GM21423 (cell line): Measurements from ENCODE around the gene SCN9A.
"Not testable (repeated sequence)": the region's sequence is repeated elsewhere in the genome, so short reads cannot be mapped to it uniquely, and the experiment has no call there.

Source experiments
- ATAC-seq: cut with Tn5 transposase; IDR thresholded peaks from one replicate; pipeline ENCODE4 v1.9.1; 2021; ENCODE audit warnings: mild to moderate bottlenecking, moderate library complexity; ENCODE audit not compliant: unreplicated experiment

The SCN9A gene

DNA sequence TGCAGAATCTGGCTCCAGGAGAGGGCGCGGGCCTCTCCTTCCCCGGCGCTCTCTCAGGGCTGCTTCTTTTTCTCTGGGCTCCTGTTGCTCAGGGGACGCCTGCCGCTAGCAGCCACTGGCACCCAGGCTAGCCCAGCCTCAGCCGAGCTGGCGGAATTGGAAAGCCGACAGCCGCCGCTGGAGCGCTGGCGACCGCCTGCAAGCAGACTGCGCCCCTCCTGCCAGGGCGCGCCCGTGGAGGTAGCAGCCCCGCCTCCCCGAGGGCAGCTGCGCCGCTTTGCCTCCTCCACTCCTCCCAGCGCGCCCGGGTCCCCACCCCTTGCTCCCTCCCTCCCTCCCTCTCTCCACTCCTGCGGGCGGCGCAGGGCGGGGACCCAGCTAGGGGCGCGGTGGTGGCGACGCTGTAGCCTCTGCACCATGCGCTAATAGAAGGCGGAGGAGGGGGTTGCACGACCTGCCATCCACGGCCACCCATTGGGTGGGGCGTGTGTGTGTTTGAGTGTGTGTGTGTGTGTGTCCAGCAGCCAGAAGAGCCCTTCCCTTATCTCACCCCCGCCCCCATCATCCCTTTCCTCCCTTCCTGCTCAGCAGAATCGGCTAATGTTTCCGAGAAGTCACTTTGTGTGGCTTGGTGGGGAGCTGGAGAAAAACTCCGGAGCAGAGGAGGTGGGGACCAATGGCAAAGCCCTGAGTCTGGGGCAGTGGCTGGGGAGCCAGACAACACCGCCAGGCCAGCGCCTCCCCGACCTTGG, at the start of gene SCN9A:
Gene SCN9A (minus strand): TSS at position 209 of the 752 bp plus-strand sequence. CDS start 64,188 bp downstream, outside the sequence.
- peak; percentile 59 for ATAC-seq

DNA sequence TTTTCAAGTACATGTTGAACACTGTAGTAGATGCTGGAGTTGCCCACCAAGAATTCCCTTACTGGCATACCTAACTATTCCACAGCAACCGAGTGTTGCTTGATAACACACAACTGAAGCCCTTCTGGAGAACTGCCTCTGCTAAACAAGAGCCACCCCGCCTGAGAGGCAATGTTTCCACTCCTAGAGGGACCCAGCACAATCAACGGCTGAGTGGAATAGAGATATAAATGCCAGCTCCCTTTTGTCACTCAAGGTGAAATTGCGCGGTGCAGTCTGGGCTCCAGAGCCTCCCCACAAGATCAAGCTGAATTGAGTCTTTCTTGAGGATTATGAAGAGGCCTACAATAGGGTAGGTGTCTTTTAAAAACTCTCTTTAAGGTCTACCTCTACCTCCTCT, 49.1 kb upstream of the SCN9A start:
- no peak for ATAC-seq

DNA sequence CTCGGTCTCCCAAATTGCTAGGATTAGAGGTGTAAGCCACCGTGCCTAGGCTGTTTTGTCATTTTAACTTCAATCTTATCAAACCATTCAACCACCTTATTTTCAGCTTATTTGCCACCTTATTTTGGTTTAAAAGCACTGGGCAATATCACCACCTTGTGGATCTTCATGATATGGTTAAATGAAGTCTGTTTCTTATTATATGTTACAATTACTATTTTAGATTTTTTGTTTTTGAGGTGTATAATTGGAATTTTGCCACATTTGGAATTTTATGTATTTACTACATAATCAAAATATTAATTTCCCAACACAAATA, 43.8 kb upstream of the SCN9A start:
- ATAC-seq, result no peak

DNA sequence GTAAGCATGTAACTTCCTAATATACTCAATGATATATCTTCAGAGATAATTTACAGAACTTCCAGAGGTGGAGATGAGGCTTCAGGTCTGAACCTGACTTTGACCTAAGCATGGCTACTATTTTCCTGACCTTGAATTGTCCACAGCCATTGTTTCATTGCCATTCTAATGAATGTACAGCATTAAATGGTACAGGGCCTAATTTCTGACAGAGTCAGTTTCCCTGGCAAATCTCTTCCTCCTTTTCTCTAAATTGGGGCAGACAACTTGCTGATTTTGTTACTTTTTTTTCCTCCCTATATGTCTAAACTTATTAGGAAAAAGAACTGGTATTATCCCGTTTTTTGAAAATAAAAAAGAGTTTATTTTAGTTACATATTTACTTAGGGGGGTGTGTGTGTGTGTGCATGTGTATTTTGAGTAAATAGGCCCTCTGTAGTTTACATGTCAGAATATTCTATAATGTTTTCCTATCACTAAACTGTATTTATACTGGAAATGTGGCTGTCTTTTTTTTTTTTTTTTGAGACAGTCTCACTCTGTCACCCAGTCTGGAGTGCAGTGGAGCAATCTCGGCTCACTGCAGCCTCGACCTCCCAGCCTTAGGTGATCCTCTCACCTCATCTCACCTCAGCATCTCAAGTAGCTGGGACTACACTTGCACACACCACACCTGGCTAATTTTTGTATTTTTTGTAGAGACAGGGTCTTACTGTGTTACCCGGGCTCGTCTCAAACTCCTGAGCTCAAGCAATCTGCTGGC, 43.3 kb upstream of the SCN9A start:
- no peak for ATAC-seq

DNA sequence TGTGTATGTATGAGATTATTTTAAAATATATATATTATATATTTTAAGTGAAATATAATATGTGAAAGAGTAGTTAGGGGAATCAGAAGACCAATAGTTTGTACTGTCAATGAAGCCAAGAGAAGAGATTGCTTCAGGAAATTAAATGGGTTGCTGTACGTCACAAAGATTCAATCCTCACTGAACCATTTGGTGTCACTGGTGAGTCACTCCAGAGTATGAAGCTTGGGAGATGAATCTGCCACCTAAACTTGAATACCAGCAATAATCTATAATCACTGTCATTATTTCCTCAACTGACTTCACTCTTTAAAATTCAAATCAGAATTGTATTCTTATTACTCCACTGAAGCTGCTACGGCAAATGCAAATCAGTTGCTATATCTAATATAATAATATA, 41.9 kb upstream of the SCN9A start:
- ATAC-seq, result no peak

DNA sequence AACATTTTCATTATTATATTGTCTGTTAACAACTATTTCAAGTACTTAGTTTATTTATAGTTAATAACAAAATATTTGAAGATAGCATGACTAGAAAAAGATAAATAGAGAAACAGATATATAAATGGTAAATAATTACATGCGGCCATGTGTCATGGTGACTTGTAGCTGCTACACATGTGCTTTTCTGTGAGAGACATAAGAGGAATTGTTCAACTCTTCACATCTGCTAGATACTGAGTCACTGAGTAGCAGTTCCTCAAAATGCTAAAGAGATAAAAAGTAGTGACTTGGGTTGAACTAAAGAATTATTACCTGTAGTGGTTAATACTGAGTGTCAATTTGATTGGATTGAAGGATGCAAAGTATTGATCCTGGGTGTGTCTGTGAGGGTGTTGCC, 37.5 kb upstream of the SCN9A start:
- ATAC-seq, result no peak

DNA sequence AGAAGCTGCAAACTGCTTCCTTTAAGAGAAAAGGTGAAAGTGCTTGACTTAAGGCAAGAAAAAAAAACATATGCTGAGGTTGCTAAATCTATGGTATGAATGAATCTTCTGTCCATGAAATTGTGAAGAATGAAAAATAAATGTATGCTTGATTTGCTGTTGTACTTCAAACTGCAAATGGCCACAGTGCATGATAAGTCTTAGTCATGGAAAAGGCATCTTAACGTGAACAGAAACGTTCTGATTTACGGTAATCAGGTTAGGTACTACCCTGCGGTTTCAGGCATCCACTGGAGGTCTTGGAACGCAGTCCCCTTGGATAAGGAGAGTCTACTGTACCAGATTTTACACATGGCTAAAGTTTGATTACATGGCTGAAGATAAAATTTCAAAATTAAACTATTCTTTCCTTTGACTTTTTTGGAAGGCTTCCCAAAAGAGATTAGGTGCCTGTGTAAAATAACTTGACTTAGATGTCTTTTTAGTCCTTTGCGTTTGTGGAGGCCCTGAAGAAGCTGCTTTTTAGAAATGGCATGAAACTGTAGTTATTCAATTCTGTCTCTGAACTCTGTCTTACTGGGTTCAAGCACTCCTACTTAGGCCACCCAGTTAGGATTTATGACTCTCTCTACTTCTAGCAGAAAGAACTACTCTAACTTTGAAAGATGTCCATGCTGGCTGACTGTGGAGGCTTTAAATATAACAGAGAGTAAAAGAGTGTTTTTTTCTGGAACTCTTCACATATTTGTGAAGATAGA, 35.9 kb upstream of the SCN9A start:
- ATAC-seq, result no peak

DNA sequence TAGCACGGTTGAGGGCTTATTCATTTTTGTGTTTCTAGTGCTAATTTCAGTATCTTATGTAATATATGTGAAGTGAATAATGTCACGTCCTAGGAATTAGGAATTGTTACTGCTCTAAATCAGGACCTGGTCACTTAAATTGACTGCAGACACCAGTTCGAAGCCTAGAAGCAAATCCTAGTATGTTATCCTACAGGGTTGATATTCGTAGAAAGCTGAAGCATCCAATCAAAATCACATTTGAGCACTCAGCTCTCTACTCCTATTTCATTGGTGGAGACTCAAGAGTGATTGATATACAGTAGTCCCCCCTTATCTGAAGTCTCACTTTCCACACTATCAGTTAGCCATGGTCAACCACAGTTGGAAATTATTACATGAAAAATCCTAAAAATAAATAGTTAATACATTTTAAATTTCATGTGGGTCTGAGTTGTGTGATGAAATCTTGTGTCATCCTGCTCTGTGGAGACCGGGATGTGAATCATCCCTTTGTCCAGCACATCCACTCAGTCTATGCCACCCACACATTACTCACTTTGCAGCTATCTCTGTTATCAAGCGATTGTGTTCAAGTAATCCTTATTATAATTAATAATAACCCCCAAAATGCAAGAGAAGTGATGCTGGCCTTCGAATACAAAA, 35.2 kb upstream of the SCN9A start:
- ATAC-seq, result no peak

DNA sequence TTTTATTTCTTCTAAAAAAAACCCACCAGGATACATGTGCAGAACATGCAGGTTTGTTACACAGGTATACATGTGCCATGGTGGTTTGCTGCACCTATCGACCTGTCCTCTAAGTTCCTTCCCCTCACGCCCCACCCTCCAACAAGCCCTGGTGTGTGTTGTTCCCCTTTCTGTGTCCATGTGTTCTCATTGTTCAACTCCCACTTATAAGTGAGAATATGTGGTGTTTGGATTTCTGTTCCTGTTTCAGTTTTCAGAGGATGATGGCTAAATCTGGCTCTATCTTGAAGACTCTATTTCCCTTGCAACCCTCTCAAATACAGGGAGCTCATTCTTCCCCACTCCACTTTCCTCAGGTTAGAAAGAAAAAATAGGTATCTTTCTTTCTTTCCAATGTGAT, 32.0 kb upstream of the SCN9A start:
- ATAC-seq, result not testable (repeated sequence)

DNA sequence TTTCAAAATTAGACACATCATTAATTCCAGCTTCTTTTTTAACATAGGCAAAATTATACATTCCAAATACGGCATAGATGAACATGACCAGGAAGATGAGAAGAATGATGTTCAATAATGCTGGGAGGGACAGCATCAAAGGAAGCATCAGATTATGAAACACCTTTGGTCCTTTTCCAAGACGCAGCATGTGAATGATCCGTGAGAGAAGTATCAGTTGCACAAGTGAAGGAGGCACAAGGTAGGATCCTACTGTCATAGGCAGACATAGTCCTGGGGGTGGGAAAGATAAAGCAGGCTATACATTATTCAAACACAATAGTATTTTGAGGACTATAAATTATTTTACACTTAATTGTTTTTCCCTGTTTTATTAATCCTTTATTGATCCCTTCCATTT, 30.6 kb upstream of the SCN9A start:
- no peak for ATAC-seq

DNA sequence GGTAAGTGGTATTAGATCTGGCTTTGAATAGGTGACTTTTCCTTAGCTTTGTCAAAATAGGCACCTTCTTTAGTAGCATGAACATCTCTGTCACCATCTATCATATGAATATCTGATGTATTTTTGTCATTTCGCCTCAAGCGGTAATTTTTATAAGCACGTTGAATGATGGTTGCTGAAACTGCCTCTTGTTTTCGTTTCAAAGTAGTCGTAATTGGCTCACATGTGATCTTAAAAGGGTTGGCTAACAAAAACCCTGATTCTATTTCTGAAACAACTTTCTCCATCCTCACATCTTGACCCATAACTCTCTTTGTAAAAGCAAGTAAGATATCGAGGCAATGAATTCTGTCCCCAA, 29.8 kb upstream of the SCN9A start:
- ATAC-seq, result no peak

DNA sequence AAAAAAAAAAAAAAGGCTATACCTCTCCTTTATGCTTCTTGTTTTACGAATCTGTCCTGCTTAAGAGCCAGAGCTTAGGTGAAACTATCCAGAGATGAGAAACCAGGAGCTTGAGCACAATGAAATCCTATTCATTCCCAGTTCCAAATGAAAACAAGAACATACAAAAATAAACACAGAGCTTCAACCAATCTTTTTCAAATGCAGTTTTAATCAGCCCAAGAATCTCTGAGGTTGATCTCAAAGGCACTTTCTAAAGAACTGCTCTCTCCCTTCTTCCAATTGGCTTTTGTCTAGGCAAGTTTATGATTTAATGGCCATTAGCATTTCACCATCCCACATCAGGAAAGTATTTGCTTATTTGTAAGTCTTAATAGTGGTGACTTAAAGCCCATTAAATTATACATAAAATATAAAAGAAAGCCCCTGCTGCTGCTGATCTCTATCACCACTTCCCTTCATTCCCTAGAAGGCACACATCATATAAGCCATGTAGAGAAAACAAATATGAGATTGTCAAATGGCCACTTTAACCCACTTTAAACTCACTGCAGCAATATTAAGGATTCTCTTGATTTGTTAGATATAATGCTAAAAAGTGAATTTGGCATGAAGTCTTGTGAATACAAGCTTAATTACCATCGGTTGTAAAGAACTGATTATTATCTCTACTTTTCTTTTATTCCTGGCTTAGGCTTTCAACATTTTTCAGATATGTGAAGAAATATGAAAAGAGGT, 29.3 kb upstream of the SCN9A start:
- no peak for ATAC-seq

DNA sequence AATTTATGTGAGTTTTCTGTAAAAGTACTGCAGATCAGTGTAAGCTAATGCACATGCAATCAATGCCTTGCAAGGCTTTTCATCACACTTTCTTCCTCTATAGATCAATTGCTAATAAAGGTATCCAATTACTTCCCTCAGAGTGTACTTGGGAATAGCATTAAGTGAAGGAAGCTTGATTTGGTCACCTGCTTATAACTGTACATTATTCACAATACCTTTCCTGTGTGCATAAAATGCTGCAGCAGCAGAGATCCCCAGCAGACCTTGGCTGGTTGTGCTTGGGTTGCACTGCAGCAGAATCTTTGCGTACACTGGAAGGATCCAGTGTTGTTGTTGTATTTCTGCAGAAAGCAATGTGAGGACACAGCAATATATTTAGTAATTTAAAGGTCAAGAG, 18.5 kb upstream of the SCN9A start:
- no peak for ATAC-seq

DNA sequence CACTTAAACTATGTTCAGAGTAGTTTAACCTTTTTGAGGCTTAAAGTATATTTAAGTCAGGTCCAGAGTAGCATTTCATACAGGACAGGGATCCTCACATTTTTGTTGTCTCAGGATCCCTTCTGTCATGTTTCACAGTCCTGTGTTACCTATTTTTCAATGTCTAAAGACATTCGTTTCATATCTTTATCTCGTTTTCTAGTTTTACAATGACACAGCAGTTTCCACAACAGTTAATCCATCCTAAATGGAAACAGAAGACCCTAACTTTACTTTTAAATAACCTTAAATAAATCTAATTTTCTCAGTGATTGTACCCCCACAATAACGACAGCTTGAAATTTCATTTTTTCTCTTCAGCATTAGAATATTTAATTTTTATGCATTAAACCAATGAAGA, 17.3 kb upstream of the SCN9A start:
- no peak for ATAC-seq

DNA sequence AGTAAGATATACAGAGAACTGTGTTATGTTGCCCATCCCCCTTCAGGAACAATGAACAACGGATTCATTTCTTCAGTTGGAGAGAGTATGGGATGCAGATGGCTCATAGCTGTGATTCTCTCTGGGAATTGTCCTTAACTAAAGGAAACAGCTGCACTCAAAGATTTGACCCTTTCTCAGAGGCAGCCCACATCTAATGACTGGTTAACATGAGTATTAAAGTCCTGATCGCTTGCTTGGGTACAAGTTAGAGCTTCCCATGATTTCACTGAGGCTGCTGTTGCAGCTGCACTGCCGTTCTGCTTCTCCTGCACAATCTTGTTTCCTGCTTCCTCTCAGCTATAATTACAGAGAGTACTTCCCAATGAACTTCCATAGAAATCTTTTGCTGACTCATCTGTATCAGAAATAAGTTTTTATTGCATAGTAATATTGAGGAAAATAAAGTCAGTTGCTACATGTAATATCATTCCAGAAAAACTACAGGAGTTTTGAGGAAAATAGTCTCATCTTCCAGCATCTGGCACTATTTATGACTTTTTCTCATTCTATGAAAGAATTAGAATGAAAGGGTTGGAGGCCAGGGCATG, 12.8 kb upstream of the SCN9A start:
- ATAC-seq, result no peak

DNA sequence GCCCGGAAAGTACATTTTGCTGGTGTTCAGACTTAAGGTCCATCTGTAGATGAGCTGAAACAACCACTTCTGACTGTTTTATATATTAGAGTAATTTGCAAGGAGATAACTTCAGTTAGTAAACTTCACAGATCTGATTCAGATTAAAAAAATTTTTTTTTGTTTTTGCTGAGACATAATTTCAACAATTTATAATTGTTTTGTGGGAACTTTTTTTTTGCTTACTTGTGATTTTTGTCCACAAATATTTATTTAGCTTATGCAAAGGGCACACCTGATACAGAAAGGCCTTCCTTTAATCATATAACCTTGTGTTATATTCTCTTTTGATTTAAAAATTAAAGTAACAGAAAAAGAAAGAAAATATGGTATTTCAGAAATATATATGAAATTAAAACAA, 9.6 kb upstream of the SCN9A start:
- ATAC-seq, result no peak

DNA sequence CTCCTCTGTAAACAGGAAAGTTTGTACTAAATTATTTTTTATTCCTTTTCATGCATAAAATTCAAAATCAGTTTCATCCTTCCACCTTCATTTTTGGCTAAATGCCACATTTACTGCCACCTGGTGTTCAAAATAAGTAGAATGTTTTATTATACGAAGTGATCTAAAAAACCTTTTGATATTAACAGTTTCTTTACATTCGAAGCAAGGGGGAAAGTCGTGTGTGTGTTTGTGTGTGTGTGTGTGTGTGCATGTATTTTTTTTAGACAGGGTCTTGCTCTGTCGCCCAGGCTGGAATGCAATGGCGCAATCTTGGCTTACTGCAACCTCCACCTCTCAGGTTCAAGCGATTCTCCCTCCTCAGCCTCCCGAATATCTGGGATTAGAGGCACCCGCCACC, 9.0 kb upstream of the SCN9A start:
- ATAC-seq, result no peak

DNA sequence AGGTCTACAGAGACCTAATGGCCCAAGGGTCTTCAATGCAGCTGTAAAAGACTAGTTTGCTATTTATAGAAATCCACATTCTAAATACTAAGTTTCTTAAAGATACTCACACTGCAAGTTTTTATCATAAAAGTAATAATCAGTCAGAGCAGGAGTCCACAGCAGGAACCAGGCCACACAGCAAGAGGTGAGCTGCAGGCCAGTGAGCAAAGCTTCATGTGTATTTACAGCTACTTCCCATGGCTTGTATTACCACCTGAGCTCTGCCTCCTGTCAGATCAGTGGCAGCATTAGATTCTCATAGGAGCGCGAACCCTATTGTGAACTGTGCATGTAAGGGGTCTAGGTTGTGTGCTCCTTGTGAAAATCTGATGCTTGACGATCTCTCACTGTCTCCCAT, 6.7 kb upstream of the SCN9A start:
- no peak for ATAC-seq

DNA sequence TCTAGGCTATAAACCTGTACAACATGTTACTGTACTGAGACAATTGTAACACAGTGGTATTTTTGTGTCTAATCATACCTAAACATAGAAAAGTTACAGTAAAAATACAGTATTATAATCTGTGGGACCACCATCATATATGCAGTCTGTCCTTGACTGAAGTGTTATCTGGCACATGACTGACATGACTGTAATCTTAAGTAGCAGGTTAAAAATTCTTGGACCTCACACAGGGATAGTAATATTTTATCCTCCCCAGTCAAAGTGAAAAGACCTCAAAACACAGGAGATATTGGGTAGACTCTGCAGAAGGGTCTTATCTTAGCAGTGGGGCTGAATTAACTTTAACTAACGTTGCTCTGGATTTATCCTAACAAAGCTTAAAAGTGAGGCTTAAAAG, 4.9 kb upstream of the SCN9A start:
- ATAC-seq, result no peak

DNA sequence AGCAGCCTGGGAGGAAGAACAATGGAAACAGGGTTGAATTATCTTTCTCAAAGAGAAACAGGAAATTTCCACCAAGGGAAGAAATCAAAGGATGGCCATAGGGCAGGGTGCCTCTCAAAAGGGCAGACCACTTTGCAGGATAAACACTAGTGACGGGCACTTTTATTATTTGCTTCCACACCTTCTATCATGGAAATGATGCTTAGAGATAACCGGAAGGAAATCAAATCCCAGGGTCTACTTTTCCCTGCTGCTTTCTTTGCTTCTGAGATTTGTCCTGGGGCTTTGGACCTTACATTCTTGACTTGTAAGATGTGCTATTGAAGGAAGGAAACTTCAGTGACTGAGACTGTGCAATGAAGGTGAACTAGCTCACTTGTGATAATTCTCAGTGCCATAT, 1.1 kb upstream of the SCN9A start:
- ATAC-seq, result no peak

DNA sequence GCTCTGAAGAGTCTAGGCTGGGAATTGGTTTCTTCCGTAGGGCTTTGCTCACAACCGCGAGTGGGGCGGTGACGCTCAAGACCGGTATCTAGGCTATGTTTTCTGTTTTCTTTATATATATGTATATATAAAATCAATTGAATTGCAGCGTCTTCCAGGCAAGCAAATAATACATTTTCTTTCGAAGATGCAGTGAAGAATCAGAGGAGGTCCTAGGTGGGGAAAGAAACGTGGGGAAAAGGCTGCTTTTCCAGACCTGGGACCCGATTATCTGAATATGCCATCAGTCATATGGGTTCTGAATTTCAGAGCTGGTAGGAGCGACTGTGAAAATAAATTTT, 714 bp upstream of the SCN9A start:
- no peak for ATAC-seq
